PC-9 (cell line): ENCODE results near the gene IFNA7.

ENCODE experiments used
- CTCF ChIP-seq: fragments of 200-600 bp; sonication (generic); conservative IDR thresholded peaks from 2 replicates; pipeline ENCODE4 v1.6.1; 2017; ENCODE audit warnings: mixed run types, antibody characterized with exemption, mild to moderate bottlenecking, moderate library complexity
- EZH2 ChIP-seq: fragments of 200-600 bp; sonication (generic); IDR thresholded peaks from 2 replicates; pipeline ENCODE4 v1.8.0; 2017; ENCODE audit warnings: antibody characterized with exemption, low read depth

DNA sequence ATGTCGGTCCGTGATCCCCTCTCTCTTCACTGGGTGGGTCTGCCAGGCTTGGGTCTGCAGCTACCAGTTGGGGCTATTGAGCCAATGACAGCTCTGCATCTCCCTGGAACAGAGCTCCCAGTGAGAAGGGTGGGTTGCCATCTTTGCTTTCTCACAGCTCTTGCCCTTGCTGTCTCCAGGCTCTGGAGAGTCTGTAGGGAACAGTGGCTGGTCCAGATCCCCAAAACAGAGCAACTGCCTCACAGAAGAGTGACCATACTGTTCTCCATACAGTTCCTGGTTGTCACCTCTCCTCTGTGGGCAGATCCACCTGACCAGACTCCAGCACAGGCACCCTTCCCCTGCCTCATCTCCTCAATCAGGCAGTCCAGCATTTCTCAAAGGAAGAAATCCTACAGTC, 31.3 kb upstream of the IFNA7 start:
- TF ChIP-seq CTCF: no peak
- TF ChIP-seq EZH2: no peak
